A549 (cell line): ENCODE results near the gene BRAF. TPM values are rescaled to one million over a fixed set of nuclear protein-coding genes. Genes with fewer than 3 reads are reported as not detected.

Experiments
- ATAC-seq, 2 experiments: fragments of 200-7000 bp in 1 of 2; fragments of >200 bp in 1 of 2; cut with Nextera tagmentation in 1 of 2; cut with Tn5 transposase in 1 of 2; 3 replicates each; pipeline versions ENCODE4 v1.8.0 to v1.9.1; 2018 to 2020; ENCODE audit warnings: mild to moderate bottlenecking in 1 of 2, moderate library complexity in 1 of 2
- CTCF ChIA-PET: fragments of 300-600 bp; sonication (Branson Sonifier 250); formaldehyde crosslinking; extraction: SDS; loops from one replicate; lab custom pipeline; 2021; ENCODE audit warnings: antibody characterized with exemption, inconsistent platforms; lab: Yijun Ruan, JAX
- POLR2A ChIA-PET: fragments of 350-600 bp; formaldehyde crosslinking; extraction: SDS; loops from one replicate; lab custom pipeline; 2021; ENCODE audit warnings: antibody characterized with exemption, inconsistent platforms; lab: Yijun Ruan, JAX
- DNase-seq, 2 experiments: peaks; one replicate each; pipeline versions ENCODE4 v3.0.0 to v3.0.0-alpha.2; 2011 to 2016; ENCODE audit warnings: low read depth in 1 of 2, low spot score in 1 of 2
- FAIRE-seq: peaks from 2 replicates; lab custom pipeline; 2011; peaks lifted over from hg19 to GRCh38; lab: Jason Lieb, UNC
- H3K27ac ChIP-seq, 2 experiments: fragments of >200 bp; sonication (Bioruptor Twin); formaldehyde crosslinking; 3 replicates each; pipeline ENCODE4 v1.5.1; 2016 to 2017
- H3K4me1 ChIP-seq: fragments of >200 bp; sonication (Bioruptor Twin); formaldehyde crosslinking; 3 replicates; pipeline ENCODE4 v1.6.1; 2016
- H3K4me2 ChIP-seq: fragments of >200 bp; sonication (Bioruptor Twin); formaldehyde crosslinking; 3 replicates; pipeline ENCODE4 v1.6.1; 2016
- H3K4me3 ChIP-seq: fragments of >200 bp; sonication (Bioruptor Twin); formaldehyde crosslinking; 3 replicates; pipeline ENCODE4 v1.5.1; 2016
- H3K9me3 ChIP-seq: fragments of >200 bp; sonication (Bioruptor Twin); formaldehyde crosslinking; 3 replicates; pipeline ENCODE4 v1.6.1; 2016
- ATOH8 ChIP-seq: fragments of 250-450 bp; sonication (Bioruptor Pico); IDR thresholded peaks from 2 replicates; pipeline ENCODE4 v1.5.0; 2020; ENCODE audit warnings: low read depth, mild to moderate bottlenecking, moderate library complexity
- BHLHE40 ChIP-seq: IDR thresholded peaks from 2 replicates; pipeline ENCODE4 v1.6.1; 2012; ENCODE audit warnings: low read depth, low read length, inconsistent platforms
- CBX8 ChIP-seq: fragments of 200-600 bp; sonication (generic); IDR thresholded peaks from 2 replicates; pipeline ENCODE4 v1.6.1; 2016
- CEBPB ChIP-seq, 2 experiments: fragments of >200 bp in 1 of 2; sonication (Bioruptor Twin) in 1 of 2; formaldehyde crosslinking in 1 of 2; IDR thresholded peaks; 2 replicates each; pipeline ENCODE4 v1.6.1; 2012 to 2016
- CHD2 ChIP-seq: fragments of 150-350 bp; IDR thresholded peaks from 2 replicates; pipeline ENCODE4 v1.6.1; 2014; ENCODE audit warnings: low read length; ENCODE audit not compliant: partially characterized antibody
- CHD4 ChIP-seq: fragments of 200-600 bp; sonication (generic); IDR thresholded peaks from 2 replicates; pipeline ENCODE4 v1.6.1; 2016; ENCODE audit warnings: antibody characterized with exemption, mild to moderate bottlenecking, borderline replicate concordance
- CTCF ChIP-seq: fragments of >200 bp; sonication (Bioruptor Twin); formaldehyde crosslinking; IDR thresholded peaks from 3 replicates; pipeline ENCODE4 v1.5.1; 2016
- EP300 ChIP-seq, 2 experiments: fragments of >200 bp; sonication (Bioruptor Twin); formaldehyde crosslinking; IDR thresholded peaks; 2 replicates in 1 of 2; 3 replicates in 1 of 2; pipeline ENCODE4 v1.6.1; 2016 to 2017
- FOSL2 ChIP-seq, 2 experiments: fragments of 450-650 bp in 1 of 2; fragments of >200 bp in 1 of 2; sonication (Bioruptor Twin) in 1 of 2; formaldehyde crosslinking; IDR thresholded peaks; 2 replicates each; pipeline versions ENCODE4 v1.5.0 to v1.6.1; 2016 to 2020; ENCODE audit warnings: mild to moderate bottlenecking in 1 of 2, moderate library complexity in 1 of 2
- GATA3 ChIP-seq: IDR thresholded peaks from 2 replicates; pipeline ENCODE4 v1.6.1; 2012; ENCODE audit warnings: borderline replicate concordance
- HOXA7 ChIP-seq: fragments of 250-450 bp; sonication (Bioruptor Pico); IDR thresholded peaks from 2 replicates; pipeline ENCODE4 v1.5.0; 2020; ENCODE audit warnings: mild to moderate bottlenecking, moderate library complexity
- HOXB13 ChIP-seq: fragments of 250-450 bp; sonication (Bioruptor Pico); IDR thresholded peaks from 2 replicates; pipeline ENCODE4 v1.5.0; 2020; ENCODE audit warnings: low read depth, mild to moderate bottlenecking, moderate library complexity
- MAFK ChIP-seq: fragments of 450-650 bp; IDR thresholded peaks from 2 replicates; pipeline ENCODE4 v1.6.1; 2014; ENCODE audit not compliant: partially characterized antibody
- MAX ChIP-seq: IDR thresholded peaks from 2 replicates; pipeline ENCODE4 v1.6.1; 2012
- MYC ChIP-seq: IDR thresholded peaks from 2 replicates; pipeline ENCODE4 v1.6.1; 2012; ENCODE audit warnings: mild to moderate bottlenecking, inconsistent platforms, low read length, improper control_type of control experiment, borderline replicate concordance
- PBX3 ChIP-seq: IDR thresholded peaks from 2 replicates; pipeline ENCODE4 v1.6.1; 2012
- RAD21 ChIP-seq, 2 experiments: fragments of >200 bp in 1 of 2; sonication (Bioruptor Twin) in 1 of 2; formaldehyde crosslinking in 1 of 2; IDR thresholded peaks in 1 of 2; conservative IDR thresholded peaks in 1 of 2; 2 replicates in 1 of 2; 3 replicates in 1 of 2; pipeline ENCODE4 v1.6.1; 2012 to 2018; ENCODE audit warnings: inconsistent platforms in 1 of 2
- REST ChIP-seq: fragments of 200-600 bp; sonication (generic); IDR thresholded peaks from 2 replicates; pipeline ENCODE4 v1.6.1; 2016; ENCODE audit warnings: antibody characterized with exemption, mild to moderate bottlenecking, moderate library complexity
- RFX5 ChIP-seq: fragments of 450-650 bp; IDR thresholded peaks from 2 replicates; pipeline ENCODE4 v1.7.1; 2014; ENCODE audit warnings: antibody characterized with exemption, mild to moderate bottlenecking, moderate library complexity
- RNF2 ChIP-seq: fragments of 200-600 bp; sonication (generic); IDR thresholded peaks from 2 replicates; pipeline ENCODE4 v1.6.1; 2016; ENCODE audit warnings: low read depth, mild to moderate bottlenecking, antibody characterized with exemption, moderate library complexity, borderline replicate concordance
- SREBF2 ChIP-seq: fragments of 450-650 bp; IDR thresholded peaks from 2 replicates; pipeline ENCODE4 v1.6.1; 2014; ENCODE audit warnings: mild to moderate bottlenecking, moderate library complexity
- USF2 ChIP-seq: fragments of 450-650 bp; IDR thresholded peaks from 2 replicates; pipeline ENCODE4 v1.6.1; 2014; ENCODE audit warnings: antibody characterized with exemption
- ZSCAN20 ChIP-seq: fragments of 250-450 bp; sonication (Bioruptor Pico); IDR thresholded peaks from 2 replicates; pipeline ENCODE4 v1.8.0; 2022; ENCODE audit warnings: mild to moderate bottlenecking, moderate library complexity
- WGBS: methylation state at CpG from one replicate; pipeline ENCODE4 v1.1.6; 2017; ENCODE audit errors: missing lambda C conversion rate; 5-methylcytosine and 5-hydroxymethylcytosine counted together
- polyA plus RNA-seq, 4 experiments: library from polyadenylated mRNA; depleted of rRNA in 3 of 4; stranded (reverse); fragments of >200 nt; fragmentation: RNase III in 1 of 4; extraction: RNeasy Plus Mini Kit Qiagen cat#74134 plus additional on column Dnase treatment in 1 of 4; gene quantifications; 2 replicates in 3 of 4; 3 replicates in 1 of 4; pipeline ENCODE4 v1.2.3, GENCODE V29; 2011 to 2017

BRAF gene
- polyA plus RNA-seq, 2 of the 4 experiments (the other 2 are of a cell fraction): 6.1 to 19.7 TPM

GRCh38 chr7:140696680-140697446, 227.9 kb downstream of the BRAF start, which contains the start of gene NDUFB2 (continued):
- TF ChIP-seq REST: peak; percentile 16; the same call in 1 of the 2 replicates
- TF ChIP-seq, all 56 proteins: peak for 11

- Histone ChIP-seq H3K4me1 (peaks cover 15% of the 10 kb centered on the region; the same call in 2 of the 3 replicates), H3K27ac (peak overlapping the region; percentile 93 to 94), H3K4me3 (peak overlapping the region; percentile 77), H3K4me2 (peak overlapping the region; percentile 86), H3K9me3 (no peaks in the 10 kb centered on the region)
- 52% methylated on average over 15 of the region's 23 CpGs for WGBS
- peak in 1 of 2 experiments; percentile 94; a peak in 1 of 6 replicates for ATAC-seq
- CTCF ChIA-PET: interaction anchor here (0.6 to 1.6 kb wide), 6 partner anchors 10 to 1058 kb away, joined by 3 to 5 read pairs (median 4); no protein-coding TSS in a partner anchor
- no peak for FAIRE-seq
- POLR2A ChIA-PET: interaction anchor here (0.5 to 1.0 kb wide), 6 partner anchors 8 to 319 kb away, joined by 3 to 6 read pairs (median 4); partner anchors contain the start of gene MRPS33
- TF ChIP-seq ATOH8 (CRISPR knock-in tag) (no peak), ZSCAN20 (CRISPR knock-in tag) (no peak), EP300 (IDR thresholded peaks at IDR 0.05) (no peak), CEBPB (IDR thresholded peaks at IDR 0.05) (no peak), HOXA7 (CRISPR knock-in tag) (no peak), BHLHE40 (no peak), HOXB13 (CRISPR knock-in tag) (no peak), CHD4 (no peak), RNF2 (no peak)
- peak in 1 of 2 experiments; percentile 97 for DNase-seq
Observed at GRCh38 chr7:140696024-140696679, 228.6 kb downstream of the BRAF start.

GRCh38 chr7:140695381-140695780, 229.3 kb downstream of the BRAF start:
- H3K4me1 ChIP-seq: peaks cover 15% of the 10 kb centered on the region; the same call in 2 of the 3 replicates
- CTCF ChIA-PET: interaction anchor here (0.6 to 1.7 kb wide), 5 partner anchors 9 to 886 kb away, joined by 3 to 4 read pairs (median 3); no protein-coding TSS in a partner anchor
- H3K4me3 ChIP-seq: no peak overlapping the region
- no peaks in the 10 kb centered on the region for H3K9me3 ChIP-seq
- ATAC-seq (no peak), FAIRE-seq (no peak), DNase-seq (no peak)
- POLR2A ChIA-PET: no interaction called here
- WGBS: 94% methylated on average over 11 of the region's 11 CpGs
- no peak overlapping the region for H3K4me2 ChIP-seq
- no peak overlapping the region; a peak in 1 of 6 replicates for H3K27ac ChIP-seq
- no peak for TF ChIP-seq GATA3
- TF ChIP-seq CTCF: no peak
- no peak for TF ChIP-seq MAX
- TF ChIP-seq CBX8: no peak
- no peak for TF ChIP-seq RFX5
- TF ChIP-seq FOSL2 (IDR thresholded peaks at IDR 0.05): no peak
- no peak for TF ChIP-seq FOSL2 (CRISPR knock-in tag; IDR thresholded peaks at IDR 0.05)
- TF ChIP-seq MAFK: no peak
- TF ChIP-seq PBX3: no peak
- TF ChIP-seq USF2: no peak
- TF ChIP-seq ZSCAN20 (CRISPR knock-in tag): no peak
- no peak for TF ChIP-seq CHD2
- TF ChIP-seq HOXA7 (CRISPR knock-in tag): no peak
- no peak for TF ChIP-seq SREBF2
- TF ChIP-seq RAD21 (conservative IDR thresholded peaks at IDR 0.05 in 1 of 2, IDR thresholded peaks at IDR 0.05 in 1 of 2): no peak
- no peak for TF ChIP-seq MYC
